OCI-M2 (cell line): Measurements from ENCODE around the gene PLEKHM3.
"Not testable (repeated sequence)": the region's sequence is repeated elsewhere in the genome, so short reads cannot be mapped to it uniquely, and the experiment has no call there.

ENCODE experiments used
- DNase-seq: peaks from one replicate; lab custom pipeline; 2025; ENCODE audit not compliant: unreplicated experiment; lab: John Stamatoyannopoulos, UW

Gene PLEKHM3

GRCh38 chr2:207926989-207927300 is 98.4 kb downstream of the PLEKHM3 start:
- no peak for DNase-seq

DNA sequence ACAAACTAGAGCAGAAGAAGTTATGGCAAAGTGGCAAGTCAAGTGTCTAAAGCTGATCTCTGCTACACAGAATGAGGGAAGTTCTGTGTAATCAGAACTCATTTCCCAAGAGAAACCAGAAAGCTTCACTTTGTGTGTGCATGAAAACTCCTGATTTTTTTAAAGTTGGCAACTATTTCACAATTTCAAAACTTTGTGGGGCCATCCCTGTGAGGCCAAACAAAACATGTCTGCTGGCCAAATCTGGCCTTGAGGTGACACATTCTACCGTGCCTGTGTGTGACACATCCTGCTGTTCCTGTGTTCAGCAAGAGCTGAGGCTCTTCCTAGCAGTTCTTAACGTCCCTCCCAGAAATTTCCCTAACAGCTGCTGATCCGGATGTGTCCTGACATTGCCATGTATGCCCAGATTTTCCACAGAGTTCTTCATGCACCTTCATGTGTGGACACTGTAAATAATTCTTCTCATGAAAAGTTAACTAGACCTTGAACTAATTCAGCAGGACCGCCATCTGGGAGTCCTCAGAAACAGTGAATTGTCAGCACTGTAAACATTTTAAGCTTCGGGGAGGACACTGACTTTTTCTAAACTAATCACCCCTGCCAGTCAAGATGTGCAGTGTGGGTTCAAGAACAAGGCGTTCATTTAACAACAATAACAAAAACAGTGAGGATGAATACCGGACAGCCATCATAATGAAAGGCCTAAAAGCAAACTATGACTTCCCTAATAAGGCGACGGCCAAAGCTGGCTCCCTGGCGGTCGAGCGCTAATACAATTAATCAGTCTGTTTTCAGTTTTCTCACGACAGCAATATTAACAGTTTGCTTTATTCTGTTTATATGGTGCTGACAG is 99.0 kb downstream of the PLEKHM3 start:
- no peak for DNase-seq

- no peak for DNase-seq
Observed at GRCh38 chr2:207925601-207926000, 99.7 kb downstream of the PLEKHM3 start.

DNA sequence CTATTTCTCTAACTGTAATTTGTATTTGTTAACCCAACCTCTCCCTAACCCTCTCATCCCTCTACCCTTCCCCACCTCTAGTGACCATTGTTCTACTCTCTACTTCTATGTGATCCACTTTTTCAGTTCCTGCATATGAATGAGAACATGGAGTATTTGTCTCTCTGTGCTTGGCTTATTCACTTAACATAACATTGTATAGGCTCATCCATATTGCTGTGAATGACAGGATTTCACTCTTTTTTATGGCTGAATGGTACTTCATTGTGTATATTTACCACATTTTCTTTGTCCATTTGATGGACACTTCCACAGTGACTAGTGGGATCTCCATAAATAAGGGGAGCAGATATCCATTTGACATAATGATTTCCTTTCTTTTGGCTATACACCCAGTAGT is 103.7 kb downstream of the PLEKHM3 start:
- no peak for DNase-seq

GRCh38 chr2:207920721-207921120 is 104.6 kb downstream of the PLEKHM3 start:
- DNase-seq, result no peak

GRCh38 chr2:207920321-207920720 is 105.0 kb downstream of the PLEKHM3 start:
- no peak for DNase-seq

DNA sequence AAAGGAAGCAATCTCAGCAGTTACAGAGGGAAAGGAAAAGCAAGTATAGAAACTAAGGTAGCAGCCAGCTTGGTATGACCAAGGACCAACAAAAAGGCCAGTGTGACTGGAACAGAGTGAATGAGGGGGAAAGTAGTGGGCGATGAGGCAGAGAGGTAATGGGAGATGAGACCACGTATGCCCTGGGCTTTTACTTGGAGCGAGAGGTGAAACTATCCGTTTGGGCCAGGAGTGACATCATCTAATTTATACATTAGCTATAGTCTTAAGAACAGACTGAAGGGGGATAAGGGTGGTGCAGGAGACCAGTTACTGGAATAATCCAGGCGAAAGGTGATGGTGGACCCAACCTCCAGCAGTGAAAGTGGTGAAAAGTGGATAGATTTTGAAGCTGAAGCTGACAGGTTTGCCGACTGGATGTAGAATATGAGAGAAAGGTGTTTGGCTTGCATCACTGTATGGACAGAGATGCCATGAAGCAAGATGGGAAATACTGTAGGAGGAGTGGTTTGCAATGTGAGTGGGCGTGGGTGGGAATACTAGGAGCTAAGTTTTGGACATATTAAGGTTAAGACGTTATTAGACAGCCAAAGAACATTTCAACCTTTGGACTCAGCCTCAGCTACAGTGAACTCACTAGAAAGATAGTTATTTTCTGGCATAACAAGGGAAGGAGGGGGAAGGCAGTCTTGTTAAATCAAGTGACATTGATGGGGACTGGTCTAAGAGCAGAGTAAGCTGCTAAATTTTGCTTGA is 106.0 kb downstream of the PLEKHM3 start:
- no peak for DNase-seq

DNA sequence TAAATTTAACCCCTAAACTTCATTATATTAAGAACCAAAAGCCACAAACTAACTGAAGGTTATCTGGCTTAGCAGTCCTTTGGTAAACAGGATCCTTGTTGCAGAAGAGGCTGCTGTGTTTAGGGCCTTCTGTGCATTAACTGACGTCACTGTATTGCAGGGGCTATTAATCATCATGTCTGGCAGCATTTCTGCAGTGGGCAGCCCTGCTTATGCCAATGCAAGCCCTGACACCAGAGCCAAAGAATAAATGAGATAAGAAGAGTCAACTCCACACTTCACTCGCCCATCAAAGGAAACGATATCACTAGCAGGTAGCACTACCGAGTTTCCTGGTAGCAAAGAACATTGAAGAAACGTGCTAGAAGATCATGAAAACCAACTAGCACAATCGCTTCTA is 110.6 kb downstream of the PLEKHM3 start:
- no peak for DNase-seq

DNA sequence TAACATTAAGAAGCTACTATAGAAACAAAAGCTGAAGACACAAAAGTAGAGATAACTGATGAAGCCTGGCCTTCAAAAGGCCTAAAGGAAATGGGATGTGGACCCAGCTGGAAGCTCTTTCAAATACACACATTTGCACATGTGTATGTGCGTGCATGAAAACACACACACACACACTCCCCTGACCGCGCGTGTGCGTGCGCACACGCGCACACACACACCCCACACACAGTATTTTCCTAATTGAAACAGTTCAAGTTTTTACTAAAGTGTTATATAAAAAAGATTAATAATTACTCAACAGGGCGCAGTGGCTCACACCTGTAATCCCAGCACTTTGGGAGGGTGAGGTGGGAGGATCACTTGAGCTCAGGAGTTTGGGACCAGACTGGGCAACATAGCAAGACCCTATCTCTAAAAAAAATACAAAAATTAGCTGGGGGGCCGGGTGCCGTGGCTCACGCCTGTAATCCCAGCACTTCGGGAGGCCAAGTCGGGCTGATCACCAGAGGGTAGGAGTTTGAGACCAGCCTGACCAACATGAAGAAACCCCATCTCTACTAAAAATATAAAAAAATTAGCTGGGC is 111.5 kb downstream of the PLEKHM3 start:
- DNase-seq, result no peak

DNA sequence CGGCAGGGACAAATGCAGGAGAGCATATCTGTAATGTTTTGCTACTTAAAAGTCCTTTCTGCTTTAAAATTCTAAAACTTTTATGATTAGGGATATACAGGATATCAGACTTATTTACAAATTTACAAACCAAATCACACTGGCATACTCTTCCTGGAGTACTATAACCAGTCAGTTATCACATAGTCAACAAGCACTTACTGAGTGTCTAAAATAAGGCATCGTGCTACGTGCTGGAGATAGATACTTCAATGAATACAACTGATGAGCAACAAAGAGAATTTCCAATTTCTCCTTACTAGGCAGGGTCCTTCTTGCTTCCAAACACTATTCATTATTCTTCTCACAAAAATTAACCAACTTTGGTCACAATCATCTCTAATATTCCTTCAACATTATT is 113.5 kb downstream of the PLEKHM3 start:
- no peak for DNase-seq

GRCh38 chr2:207911215-207911614 is 114.1 kb downstream of the PLEKHM3 start:
- DNase-seq, result no peak

DNA sequence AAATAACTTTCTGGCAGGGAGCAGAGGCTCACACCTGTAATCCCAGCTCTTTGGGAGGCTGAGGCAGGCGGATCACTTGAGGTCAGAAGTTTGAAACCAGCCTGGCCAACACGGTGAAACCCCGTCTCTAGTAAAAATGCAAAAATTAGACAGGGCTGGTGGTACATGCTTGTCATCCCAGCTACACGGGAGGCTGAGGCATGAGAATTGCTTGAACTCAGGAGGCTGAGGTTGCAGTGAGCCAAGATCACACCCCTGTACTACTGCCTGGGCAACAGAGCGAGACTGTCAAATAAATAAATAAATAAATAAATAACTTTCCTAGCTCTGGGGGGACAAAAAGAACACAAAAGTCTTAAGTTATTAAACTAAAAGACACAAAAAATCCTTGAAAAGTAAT is 118.8 kb downstream of the PLEKHM3 start:
- DNase-seq, result not testable (repeated sequence)

- no peak for DNase-seq
Observed at GRCh38 chr2:207905546-207905945, 119.8 kb downstream of the PLEKHM3 start.

DNA sequence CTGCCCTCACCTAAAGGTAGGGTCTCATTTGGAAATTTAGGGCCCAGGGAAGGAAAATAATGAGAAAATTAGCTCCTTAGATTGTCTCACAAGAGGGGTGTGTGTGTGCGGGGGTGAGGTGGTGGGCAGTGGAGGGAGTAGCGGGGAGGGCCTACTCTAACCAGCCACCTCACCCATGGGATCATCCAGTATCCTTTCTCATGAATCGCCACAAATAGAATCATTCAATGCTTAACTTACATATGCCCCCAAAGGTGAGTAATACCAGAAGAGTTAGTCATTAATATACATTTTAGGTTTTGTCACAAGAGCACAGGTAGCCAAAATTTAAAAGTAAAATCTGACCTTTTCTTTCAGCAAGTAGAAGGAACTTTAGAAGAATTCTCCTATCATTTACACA is 122.1 kb downstream of the PLEKHM3 start:
- DNase-seq, result no peak

- DNase-seq, result no peak
Observed at GRCh38 chr2:207902821-207903220, 122.5 kb downstream of the PLEKHM3 start.

DNA sequence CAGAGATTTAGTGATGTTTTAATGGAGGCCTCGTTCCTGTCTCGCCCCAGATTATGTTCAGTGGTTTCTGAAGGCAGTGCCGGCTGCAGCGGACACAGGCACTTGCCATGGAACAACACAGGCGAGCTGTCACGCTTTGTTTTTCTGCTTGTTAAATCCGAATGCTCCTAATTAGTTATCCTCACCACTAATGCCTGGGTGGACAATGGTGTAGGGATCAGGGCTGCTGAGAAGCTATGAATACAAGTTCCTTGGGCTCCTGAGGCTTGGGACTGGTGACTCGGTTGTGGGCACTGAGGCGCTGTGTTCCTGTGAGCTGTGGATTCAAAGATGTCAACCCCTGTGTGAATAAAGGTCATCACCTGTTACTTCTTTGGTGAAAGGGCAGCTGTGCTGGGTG is 123.5 kb downstream of the PLEKHM3 start:
- no peak for DNase-seq

- DNase-seq, result no peak
Observed at GRCh38 chr2:207901401-207901800, 123.9 kb downstream of the PLEKHM3 start.

DNA sequence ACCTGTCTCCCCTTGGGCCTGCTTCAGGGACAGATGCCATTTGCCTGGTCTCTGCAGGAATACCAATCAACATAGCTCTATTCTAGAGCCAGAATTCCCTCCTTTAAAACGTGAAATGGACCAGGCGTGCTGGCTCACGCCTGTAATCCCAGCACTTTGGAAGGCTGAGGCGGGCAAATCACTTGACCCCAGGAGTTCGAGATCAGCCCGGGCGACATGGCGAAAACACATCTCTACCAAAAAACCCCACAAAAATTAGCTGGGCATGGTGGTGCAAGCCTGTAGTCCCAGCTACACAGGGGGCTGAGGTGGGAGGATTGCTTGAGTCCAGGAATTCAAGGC is 127.0 kb downstream of the PLEKHM3 start:
- no peak for DNase-seq

GRCh38 chr2:207897541-207898353 is 127.6 kb downstream of the PLEKHM3 start:
- no peak for DNase-seq

- DNase-seq, result no peak
Observed at GRCh38 chr2:207896525-207897285, 128.6 kb downstream of the PLEKHM3 start.
